Measurements from ENCODE around the gene CNNM3.

CNNM3 gene

GRCh38 chr2:96813656-96814055 is 2.4 kb upstream of the CNNM3 start:
- Histone ChIP-seq H3K4me1 (ENCODE audit: control insufficient read depth, insufficient read depth, low read length) (peaks cover 7% of the 10 kb centered on the region), H3K36me3 (ENCODE audit: control insufficient read depth in 2 of 2, insufficient read depth in 1 of 2, low read length in 2 of 2) (peaks cover 6 to 42% of the 10 kb centered on the region in 2 experiments; a peak in 2 of 3 replicates), H3K9me3 (ENCODE audit: control insufficient read depth, insufficient read depth, low read depth, low read length) (no peaks in the 10 kb centered on the region), H3K4me3 (ENCODE audit: low read depth, low read length) (no peak overlapping the region), H3K27ac (ENCODE audit: extremely low read depth, low read depth, low read length) (no peak overlapping the region)
- no peak for TF ChIP-seq HOXC10 (CRISPR knock-in tag; IDR thresholded peaks at IDR 0.05)
- no peak for TF ChIP-seq ZNF785 (tag by site-specific recombination; IDR thresholded peaks at IDR 0.05)
- TF ChIP-seq, protein P1, sequence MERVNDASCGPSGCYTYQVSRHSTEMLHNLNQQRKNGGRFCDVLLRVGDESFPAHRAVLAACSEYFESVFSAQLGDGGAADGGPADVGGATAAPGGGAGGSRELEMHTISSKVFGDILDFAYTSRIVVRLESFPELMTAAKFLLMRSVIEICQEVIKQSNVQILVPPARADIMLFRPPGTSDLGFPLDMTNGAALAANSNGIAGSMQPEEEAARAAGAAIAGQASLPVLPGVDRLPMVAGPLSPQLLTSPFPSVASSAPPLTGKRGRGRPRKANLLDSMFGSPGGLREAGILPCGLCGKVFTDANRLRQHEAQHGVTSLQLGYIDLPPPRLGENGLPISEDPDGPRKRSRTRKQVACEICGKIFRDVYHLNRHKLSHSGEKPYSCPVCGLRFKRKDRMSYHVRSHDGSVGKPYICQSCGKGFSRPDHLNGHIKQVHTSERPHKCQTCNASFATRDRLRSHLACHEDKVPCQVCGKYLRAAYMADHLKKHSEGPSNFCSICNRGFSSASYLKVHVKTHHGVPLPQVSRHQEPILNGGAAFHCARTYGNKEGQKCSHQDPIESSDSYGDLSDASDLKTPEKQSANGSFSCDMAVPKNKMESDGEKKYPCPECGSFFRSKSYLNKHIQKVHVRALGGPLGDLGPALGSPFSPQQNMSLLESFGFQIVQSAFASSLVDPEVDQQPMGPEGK (tag by site-specific recombination; IDR thresholded peaks at IDR 0.05): no peak
- POLR2A ChIA-PET: interaction anchor here (0.6 to 0.7 kb wide), 2 partner anchors 10 to 54 kb away, joined by 3 read pairs; no protein-coding TSS in a partner anchor
- CTCF ChIA-PET: interaction anchor here (0.6 to 1.9 kb wide), 5 partner anchors 13 to 232 kb away, joined by 3 to 7 read pairs (median 6); partner anchors contain the start of gene ANKRD39

- H3K4me1 ChIP-seq (ENCODE audit: control insufficient read depth, insufficient read depth, low read length): peaks cover 15% of the 10 kb centered on the region
- H3K27ac ChIP-seq (ENCODE audit: extremely low read depth, low read depth, low read length): peak overlapping the region; percentile 50; the same call in 1 of the 2 replicates
- H3K36me3 ChIP-seq (ENCODE audit: control insufficient read depth in 2 of 2, insufficient read depth in 1 of 2, low read length in 2 of 2): peaks cover 6 to 41% of the 10 kb centered on the region in 2 experiments; a peak in 2 of 3 replicates
- H3K4me3 ChIP-seq (ENCODE audit: low read depth, low read length): peak overlapping the region; percentile 75
- no peaks in the 10 kb centered on the region for H3K9me3 ChIP-seq (ENCODE audit: control insufficient read depth, insufficient read depth, low read depth, low read length)
- POLR2A ChIA-PET: interaction anchor here (0.5 to 1.7 kb wide), 12 partner anchors 18 to 275 kb away, joined by 3 to 7 read pairs (median 4); partner anchors contain the start of genes ANKRD39, CNNM4 and KANSL3
- CTCF ChIA-PET: interaction anchor here (0.6 to 1.1 kb wide), 6 partner anchors 9 to 57 kb away, joined by 3 to 4 read pairs (median 4); no protein-coding TSS in a partner anchor
- TF ChIP-seq ZNF530 (tag by site-specific recombination; IDR thresholded peaks at IDR 0.05; ENCODE audit: low read depth) (no peak), ZBTB26 (tag by site-specific recombination; optimal IDR thresholded peaks at IDR 0.05) (peak; percentile 71), ZNF423 (tag by site-specific recombination; IDR thresholded peaks at IDR 0.05) (no peak), SCRT2 (tag by site-specific recombination; IDR thresholded peaks at IDR 0.05) (no peak), ZXDB (tag by site-specific recombination; IDR thresholded peaks at IDR 0.05) (0 out of 2 replicates have a peak, but pooled peaks have one; percentile 13), ZNF280C (tag by site-specific recombination; IDR thresholded peaks at IDR 0.05) (no peak), ZNF785 (tag by site-specific recombination; IDR thresholded peaks at IDR 0.05) (no peak), ZNF488 (tag by site-specific recombination; IDR thresholded peaks at IDR 0.05) (no peak), ZNF521 (tag by site-specific recombination; IDR thresholded peaks at IDR 0.05) (no peak), ZNF341 (tag by site-specific recombination; IDR thresholded peaks at IDR 0.05; ENCODE audit: low read depth) (no peak), ZNF366 (tag by site-specific recombination; conservative IDR thresholded peaks at IDR 0.05) (no peak), SP3 (tag by site-specific recombination; IDR thresholded peaks at IDR 0.05) (no peak), ZNF776 (tag by site-specific recombination; IDR thresholded peaks at IDR 0.05; ENCODE audit: borderline replicate concordance) (no peak), ZNF501 (tag by site-specific recombination; IDR thresholded peaks at IDR 0.05) (0 out of 2 replicates have a peak, but pooled peaks have one; percentile 16), ZNF335 (tag by site-specific recombination; conservative IDR thresholded peaks at IDR 0.05) (peak; percentile 71), YY2 (tag by site-specific recombination; IDR thresholded peaks at IDR 0.05) (no peak)
- TF ChIP-seq, protein P2, sequence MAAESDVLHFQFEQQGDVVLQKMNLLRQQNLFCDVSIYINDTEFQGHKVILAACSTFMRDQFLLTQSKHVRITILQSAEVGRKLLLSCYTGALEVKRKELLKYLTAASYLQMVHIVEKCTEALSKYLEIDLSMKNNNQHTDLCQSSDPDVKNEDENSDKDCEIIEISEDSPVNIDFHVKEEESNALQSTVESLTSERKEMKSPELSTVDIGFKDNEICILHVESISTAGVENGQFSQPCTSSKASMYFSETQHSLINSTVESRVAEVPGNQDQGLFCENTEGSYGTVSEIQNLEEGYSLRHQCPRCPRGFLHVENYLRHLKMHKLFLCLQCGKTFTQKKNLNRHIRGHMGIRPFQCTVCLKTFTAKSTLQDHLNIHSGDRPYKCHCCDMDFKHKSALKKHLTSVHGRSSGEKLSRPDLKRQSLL (tag by site-specific recombination; IDR thresholded peaks at IDR 0.05): no peak
- TF ChIP-seq, protein P3, sequence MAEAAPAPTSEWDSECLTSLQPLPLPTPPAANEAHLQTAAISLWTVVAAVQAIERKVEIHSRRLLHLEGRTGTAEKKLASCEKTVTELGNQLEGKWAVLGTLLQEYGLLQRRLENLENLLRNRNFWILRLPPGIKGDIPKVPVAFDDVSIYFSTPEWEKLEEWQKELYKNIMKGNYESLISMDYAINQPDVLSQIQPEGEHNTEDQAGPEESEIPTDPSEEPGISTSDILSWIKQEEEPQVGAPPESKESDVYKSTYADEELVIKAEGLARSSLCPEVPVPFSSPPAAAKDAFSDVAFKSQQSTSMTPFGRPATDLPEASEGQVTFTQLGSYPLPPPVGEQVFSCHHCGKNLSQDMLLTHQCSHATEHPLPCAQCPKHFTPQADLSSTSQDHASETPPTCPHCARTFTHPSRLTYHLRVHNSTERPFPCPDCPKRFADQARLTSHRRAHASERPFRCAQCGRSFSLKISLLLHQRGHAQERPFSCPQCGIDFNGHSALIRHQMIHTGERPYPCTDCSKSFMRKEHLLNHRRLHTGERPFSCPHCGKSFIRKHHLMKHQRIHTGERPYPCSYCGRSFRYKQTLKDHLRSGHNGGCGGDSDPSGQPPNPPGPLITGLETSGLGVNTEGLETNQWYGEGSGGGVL (tag by site-specific recombination; IDR thresholded peaks at IDR 0.05): no peak
- TF ChIP-seq, protein P4, sequence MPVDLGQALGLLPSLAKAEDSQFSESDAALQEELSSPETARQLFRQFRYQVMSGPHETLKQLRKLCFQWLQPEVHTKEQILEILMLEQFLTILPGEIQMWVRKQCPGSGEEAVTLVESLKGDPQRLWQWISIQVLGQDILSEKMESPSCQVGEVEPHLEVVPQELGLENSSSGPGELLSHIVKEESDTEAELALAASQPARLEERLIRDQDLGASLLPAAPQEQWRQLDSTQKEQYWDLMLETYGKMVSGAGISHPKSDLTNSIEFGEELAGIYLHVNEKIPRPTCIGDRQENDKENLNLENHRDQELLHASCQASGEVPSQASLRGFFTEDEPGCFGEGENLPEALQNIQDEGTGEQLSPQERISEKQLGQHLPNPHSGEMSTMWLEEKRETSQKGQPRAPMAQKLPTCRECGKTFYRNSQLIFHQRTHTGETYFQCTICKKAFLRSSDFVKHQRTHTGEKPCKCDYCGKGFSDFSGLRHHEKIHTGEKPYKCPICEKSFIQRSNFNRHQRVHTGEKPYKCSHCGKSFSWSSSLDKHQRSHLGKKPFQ (tag by site-specific recombination; IDR thresholded peaks at IDR 0.05): no peak
Measured at GRCh38 chr2:96815326-96816126, 542 bp upstream of the CNNM3 start.
